ENCODE data around the gene PARD3B. TPM values are rescaled to one million over a fixed set of nuclear protein-coding genes. Genes with fewer than 3 reads are reported as not detected.

PARD3B gene
- total RNA-seq, 2 experiments from 2014 or later, result 0.11 to 0.88 TPM

DNA sequence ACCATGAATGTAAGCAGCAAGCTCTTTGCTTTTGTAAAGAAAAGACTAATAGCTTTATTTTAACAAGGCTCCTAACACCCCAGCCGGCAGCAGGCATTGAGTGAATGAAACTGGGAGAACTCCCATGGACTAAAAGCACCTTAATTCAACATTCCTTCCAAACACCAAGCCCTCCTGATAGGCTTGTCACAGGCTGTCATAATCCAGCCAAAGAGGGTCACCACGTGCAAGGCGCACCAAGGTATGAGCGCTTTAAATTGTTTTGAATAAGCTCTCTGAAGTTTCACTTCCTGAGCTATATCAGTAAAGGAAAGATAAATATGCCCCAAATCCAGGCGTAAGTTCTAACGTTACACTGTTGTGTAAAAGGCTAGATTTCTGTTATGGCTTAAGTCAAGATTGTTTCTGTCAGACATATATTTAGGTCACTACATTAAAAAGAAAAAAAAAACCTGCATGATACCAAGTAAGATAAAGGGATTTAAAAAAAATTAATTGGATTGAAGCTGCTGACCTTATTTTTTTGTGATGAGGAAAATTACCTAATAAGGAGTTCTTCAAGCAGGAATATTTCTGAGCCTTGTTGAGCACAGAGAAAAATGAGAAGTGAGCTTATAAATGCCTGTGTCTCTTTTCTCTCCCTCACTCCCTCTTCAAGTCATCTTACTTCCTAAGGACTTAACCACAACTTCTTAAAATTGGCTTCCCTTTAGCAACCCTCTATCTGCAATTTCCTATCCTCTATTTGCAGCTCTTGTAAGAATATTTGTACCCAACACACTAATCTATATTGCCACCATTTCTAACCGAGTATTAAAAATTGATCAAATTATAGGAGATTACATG, 1000.9 kb downstream of the PARD3B start:
- ATAC-seq (no peak), DNase-seq (no peak)
- Mint-ChIP-seq H3K4me3 (no peak overlapping the region), H3K27me3 (peaks cover 1% of the 10 kb centered on the region), H3K36me3 (ENCODE audit: low read depth) (no peaks in the 10 kb centered on the region), H3K9me3 (no peaks in the 10 kb centered on the region), H3K27ac (no peak overlapping the region), H3K4me1 (ENCODE audit: low read depth) (peaks cover 12% of the 10 kb centered on the region)
- CTCF ChIA-PET, result no interaction called here
- intact Hi-C loops (cut with micrococcal nuclease), result no loop called here
- POLR2A ChIA-PET, result no interaction called here
- TF ChIP-seq, protein P1, sequence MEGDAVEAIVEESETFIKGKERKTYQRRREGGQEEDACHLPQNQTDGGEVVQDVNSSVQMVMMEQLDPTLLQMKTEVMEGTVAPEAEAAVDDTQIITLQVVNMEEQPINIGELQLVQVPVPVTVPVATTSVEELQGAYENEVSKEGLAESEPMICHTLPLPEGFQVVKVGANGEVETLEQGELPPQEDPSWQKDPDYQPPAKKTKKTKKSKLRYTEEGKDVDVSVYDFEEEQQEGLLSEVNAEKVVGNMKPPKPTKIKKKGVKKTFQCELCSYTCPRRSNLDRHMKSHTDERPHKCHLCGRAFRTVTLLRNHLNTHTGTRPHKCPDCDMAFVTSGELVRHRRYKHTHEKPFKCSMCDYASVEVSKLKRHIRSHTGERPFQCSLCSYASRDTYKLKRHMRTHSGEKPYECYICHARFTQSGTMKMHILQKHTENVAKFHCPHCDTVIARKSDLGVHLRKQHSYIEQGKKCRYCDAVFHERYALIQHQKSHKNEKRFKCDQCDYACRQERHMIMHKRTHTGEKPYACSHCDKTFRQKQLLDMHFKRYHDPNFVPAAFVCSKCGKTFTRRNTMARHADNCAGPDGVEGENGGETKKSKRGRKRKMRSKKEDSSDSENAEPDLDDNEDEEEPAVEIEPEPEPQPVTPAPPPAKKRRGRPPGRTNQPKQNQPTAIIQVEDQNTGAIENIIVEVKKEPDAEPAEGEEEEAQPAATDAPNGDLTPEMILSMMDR (IDR thresholded peaks at IDR 0.05), result no peak

DNA sequence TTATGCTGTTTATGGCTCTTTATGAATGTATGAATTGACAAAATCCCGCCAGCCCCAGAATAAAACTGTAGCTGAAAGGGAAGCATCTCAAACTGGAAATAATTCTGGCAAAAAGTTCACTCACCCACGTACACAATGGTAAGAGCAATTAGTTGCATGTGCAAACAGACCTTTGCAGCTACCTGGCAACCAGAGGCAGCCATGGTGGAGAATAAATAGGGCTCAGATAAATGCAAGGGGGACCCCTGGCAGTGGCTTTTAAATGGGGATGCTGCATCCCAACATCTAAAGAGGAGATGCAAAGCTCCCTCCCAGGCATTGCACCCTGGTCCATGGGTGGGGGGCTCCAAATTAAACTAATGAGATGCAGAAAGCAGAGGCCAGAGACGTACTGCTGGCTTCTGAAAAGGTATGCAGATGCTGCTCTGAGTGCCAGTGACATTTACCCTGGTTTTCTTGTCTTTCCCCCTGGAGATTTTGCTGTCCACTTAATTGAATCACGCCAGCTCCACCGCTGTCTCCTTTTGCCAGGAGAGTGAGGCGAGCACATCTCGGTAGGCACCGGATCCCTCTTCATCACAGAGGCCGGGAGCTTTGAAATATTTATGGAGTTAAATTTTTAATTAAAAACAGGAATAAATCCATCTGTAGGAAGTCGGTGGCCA, 1010.4 kb downstream of the PARD3B start:
- no peak for DNase-seq
- no peak for ATAC-seq
- no peaks in the 10 kb centered on the region for H3K36me3 Mint-ChIP-seq (ENCODE audit: low read depth)
- POLR2A ChIA-PET, result no interaction called here
- no peaks in the 10 kb centered on the region for H3K9me3 Mint-ChIP-seq
- no peak overlapping the region for H3K27ac Mint-ChIP-seq
- intact Hi-C loops (cut with micrococcal nuclease), result no loop called here
- TF ChIP-seq, protein P1 (IDR thresholded peaks at IDR 0.05), result no peak
- peaks cover 2% of the 10 kb centered on the region for H3K27me3 Mint-ChIP-seq
- H3K4me1 Mint-ChIP-seq (ENCODE audit: low read depth), result no peaks in the 10 kb centered on the region
- H3K4me3 Mint-ChIP-seq, result no peak overlapping the region
- CTCF ChIA-PET, result no interaction called here

GRCh38 chr2:205556357-205556756, 1011.1 kb downstream of the PARD3B start:
- no peaks in the 10 kb centered on the region for H3K4me1 Mint-ChIP-seq (ENCODE audit: low read depth)
- no peak for DNase-seq
- H3K9me3 Mint-ChIP-seq, result no peaks in the 10 kb centered on the region
- intact Hi-C loops (cut with micrococcal nuclease), result no loop called here
- peaks cover 2% of the 10 kb centered on the region for H3K27me3 Mint-ChIP-seq
- TF ChIP-seq, protein P1 (IDR thresholded peaks at IDR 0.05), result no peak
- no peak overlapping the region for H3K27ac Mint-ChIP-seq
- ChIA-PET CTCF (no interaction called here), POLR2A (no interaction called here)
- no peaks in the 10 kb centered on the region for H3K36me3 Mint-ChIP-seq (ENCODE audit: low read depth)
- H3K4me3 Mint-ChIP-seq, result no peak overlapping the region
- no peak for ATAC-seq

DNA sequence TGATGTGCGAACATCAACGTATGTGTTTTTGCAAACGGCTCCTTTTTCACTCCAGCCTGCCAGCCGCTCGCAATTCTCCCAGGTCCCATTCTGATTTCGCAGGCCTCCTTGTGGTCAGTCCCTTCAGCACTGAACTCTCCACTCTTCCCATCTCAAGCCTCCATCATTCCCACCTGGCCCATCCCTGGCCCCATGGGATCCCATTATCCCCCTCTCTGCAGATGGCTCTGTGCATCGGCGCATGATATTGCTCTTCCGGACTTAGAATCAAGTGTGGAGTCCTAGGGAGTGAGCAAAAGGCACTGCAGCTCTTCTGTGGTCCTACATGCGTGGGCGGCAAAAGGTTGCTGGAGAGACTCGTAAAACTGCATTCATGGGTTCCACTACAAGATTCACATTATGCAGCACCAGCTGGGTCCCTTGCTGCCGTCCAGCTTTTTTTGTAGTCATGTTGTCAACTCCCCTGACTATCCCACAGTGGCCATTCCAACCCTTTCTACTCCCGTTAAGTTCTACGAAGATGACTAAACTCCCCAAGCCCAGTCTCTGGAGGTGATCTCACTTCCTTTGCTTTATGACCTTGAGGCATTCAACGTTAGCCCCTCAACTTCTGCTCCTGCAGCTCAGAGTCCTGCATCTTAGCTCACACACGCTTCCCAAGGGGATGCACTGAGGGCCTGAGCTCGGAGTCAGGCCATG, 1011.7 kb downstream of the PARD3B start:
- Mint-ChIP-seq H3K27ac (no peak overlapping the region), H3K27me3 (peaks cover 2% of the 10 kb centered on the region), H3K36me3 (ENCODE audit: low read depth) (no peaks in the 10 kb centered on the region), H3K9me3 (no peaks in the 10 kb centered on the region), H3K4me3 (no peak overlapping the region), H3K4me1 (ENCODE audit: low read depth) (no peaks in the 10 kb centered on the region)
- no peak for ATAC-seq
- no peak for DNase-seq
- TF ChIP-seq, protein P1 (IDR thresholded peaks at IDR 0.05), result no peak
- ChIA-PET CTCF (interaction anchor here (0.7 kb wide), 1 partner anchor 31 kb away, joined by 3 read pairs; no protein-coding TSS in a partner anchor), POLR2A (no interaction called here)
- intact Hi-C loops (cut with micrococcal nuclease), result no loop called here

DNA sequence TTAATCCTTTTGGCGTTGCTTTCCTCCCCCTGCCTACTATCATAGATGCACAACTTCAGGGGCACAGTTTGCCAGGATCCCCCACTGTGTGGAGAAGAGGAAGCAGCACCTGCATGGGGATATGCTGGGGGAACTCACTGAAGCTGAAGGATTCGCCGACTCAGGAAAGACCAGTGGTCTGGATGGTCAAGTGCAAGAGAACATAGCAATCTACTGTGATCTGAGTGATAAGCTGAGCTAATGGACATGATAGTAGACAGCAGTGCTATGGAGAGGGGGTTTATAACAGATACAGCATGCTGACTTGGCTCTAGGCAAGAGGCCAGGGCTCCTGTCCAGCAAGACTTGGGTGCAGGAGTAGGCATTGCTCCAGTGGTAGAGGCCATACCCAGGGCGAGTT, 1012.6 kb downstream of the PARD3B start:
- ChIA-PET POLR2A (no interaction called here), CTCF (no interaction called here)
- intact Hi-C loops (cut with micrococcal nuclease), result no loop called here
- no peaks in the 10 kb centered on the region for H3K9me3 Mint-ChIP-seq
- ATAC-seq, result no peak
- H3K27ac Mint-ChIP-seq, result no peak overlapping the region
- no peaks in the 10 kb centered on the region for H3K4me1 Mint-ChIP-seq (ENCODE audit: low read depth)
- no peaks in the 10 kb centered on the region for H3K36me3 Mint-ChIP-seq (ENCODE audit: low read depth)
- H3K27me3 Mint-ChIP-seq, result peaks cover 2% of the 10 kb centered on the region
- DNase-seq, result no peak
- H3K4me3 Mint-ChIP-seq, result no peak overlapping the region
- TF ChIP-seq, protein P1 (IDR thresholded peaks at IDR 0.05), result no peak
